ENCODE data around the gene WSB2.

Gene WSB2

DNA sequence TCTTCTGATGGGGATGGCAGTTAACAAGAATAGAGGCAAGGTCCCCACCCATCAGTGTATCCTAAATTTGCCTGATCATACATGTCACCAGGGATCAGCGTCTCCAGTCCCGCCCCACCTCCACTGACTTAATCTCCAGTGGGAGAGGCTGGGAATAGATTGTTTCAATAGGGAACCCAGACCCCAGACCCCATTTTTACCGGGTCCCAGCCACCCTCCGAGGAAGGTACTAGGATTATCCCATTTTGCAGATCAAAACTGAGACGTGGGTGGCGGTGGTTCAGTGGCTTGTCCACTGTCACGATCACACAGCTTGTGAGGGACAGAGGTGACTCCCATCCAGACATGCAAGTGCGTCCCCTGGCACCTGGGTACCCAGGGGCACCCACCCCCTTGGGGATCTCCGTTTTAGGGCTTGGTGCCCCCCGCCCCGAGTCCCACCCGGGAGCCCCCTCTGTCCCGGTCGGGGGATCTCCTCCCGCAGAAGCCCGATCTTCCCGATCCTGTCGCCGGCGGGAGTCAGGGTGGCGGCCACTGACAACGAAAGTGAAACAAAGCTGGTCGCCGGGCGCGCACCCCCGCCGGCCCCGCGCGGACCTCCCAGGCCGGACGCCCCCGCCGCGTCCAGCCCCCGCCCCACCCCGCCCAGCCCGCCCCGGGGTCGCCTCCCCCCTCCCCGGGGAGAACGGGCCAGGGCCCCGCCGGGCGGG, 523 bp downstream of the WSB2 start:
- Histone ChIP-seq H3K36me3 (ENCODE audit: control insufficient read depth in 1 of 2, insufficient read depth in 2 of 2, low read length in 2 of 2) (no peaks in the 10 kb centered on the region), H3K9me3 (ENCODE audit: control insufficient read depth in 1 of 2, low read length in 2 of 2) (no peaks in the 10 kb centered on the region), H3K27ac (ENCODE audit: low read length) (peak overlapping the region; percentile 90), H3K27me3 (ENCODE audit: low read depth, low read length) (no peaks in the 10 kb centered on the region), H3K4me3 (ENCODE audit: low read depth in 1 of 2, low read length in 2 of 2) (peak overlapping the region; percentile 63 to 65), H3K4me1 (ENCODE audit: control insufficient read depth in 1 of 2, insufficient read depth in 2 of 2, low read length in 2 of 2) (peaks cover 13 to 24% of the 10 kb centered on the region in 2 donors)

- Histone ChIP-seq H3K9me3 (ENCODE audit: control insufficient read depth in 1 of 2, low read length in 2 of 2) (no peaks in the 10 kb centered on the region), H3K27me3 (ENCODE audit: low read depth, low read length) (no peaks in the 10 kb centered on the region), H3K27ac (ENCODE audit: low read length) (peak overlapping the region; percentile 90), H3K4me1 (ENCODE audit: control insufficient read depth in 1 of 2, insufficient read depth in 2 of 2, low read length in 2 of 2) (peaks cover 13 to 24% of the 10 kb centered on the region in 2 donors), H3K36me3 (ENCODE audit: control insufficient read depth in 1 of 2, insufficient read depth in 2 of 2, low read length in 2 of 2) (no peaks in the 10 kb centered on the region), H3K4me3 (ENCODE audit: low read depth in 1 of 2, low read length in 2 of 2) (peak overlapping the region; percentile 63 to 65)
Measured at GRCh38 chr12:118059341-118060191, 1.4 kb downstream of the WSB2 start.

DNA sequence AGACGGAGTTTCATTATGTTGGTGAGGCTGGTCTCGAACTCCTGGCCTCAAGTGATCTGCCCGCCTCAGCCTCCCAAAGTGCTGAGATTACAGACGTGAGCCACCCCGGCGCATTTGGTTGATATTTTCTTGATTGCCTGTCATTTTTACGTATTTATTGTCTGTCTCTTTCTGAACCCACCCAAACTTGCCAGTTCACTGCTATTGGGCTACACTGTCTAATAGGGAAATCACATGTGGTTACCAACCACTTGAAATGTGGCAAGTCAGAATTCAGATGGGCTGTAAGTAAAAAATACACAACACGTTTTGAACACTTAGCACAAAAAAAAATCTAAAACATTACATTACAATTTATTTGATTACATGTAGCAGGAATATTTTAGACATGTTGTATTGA, 2.1 kb downstream of the WSB2 start:
- H3K9me3 ChIP-seq (ENCODE audit: control insufficient read depth in 1 of 2, low read length in 2 of 2), result no peaks in the 10 kb centered on the region
- no peak overlapping the region for H3K4me3 ChIP-seq (ENCODE audit: low read depth in 1 of 2, low read length in 2 of 2)
- no peaks in the 10 kb centered on the region for H3K36me3 ChIP-seq (ENCODE audit: control insufficient read depth in 1 of 2, insufficient read depth in 2 of 2, low read length in 2 of 2)
- peaks cover 9 to 19% of the 10 kb centered on the region in 2 donors for H3K4me1 ChIP-seq (ENCODE audit: control insufficient read depth in 1 of 2, insufficient read depth in 2 of 2, low read length in 2 of 2)
- H3K27ac ChIP-seq (ENCODE audit: low read length), result peak overlapping the region; percentile 90
- no peaks in the 10 kb centered on the region for H3K27me3 ChIP-seq (ENCODE audit: low read depth, low read length)

GRCh38 chr12:118058227-118058626, 2.8 kb downstream of the WSB2 start:
- H3K4me3 ChIP-seq (ENCODE audit: low read depth in 1 of 2, low read length in 2 of 2), result no peak overlapping the region
- H3K4me1 ChIP-seq (ENCODE audit: control insufficient read depth in 1 of 2, insufficient read depth in 2 of 2, low read length in 2 of 2), result peaks cover 14 to 17% of the 10 kb centered on the region in 2 donors
- no peaks in the 10 kb centered on the region for H3K36me3 ChIP-seq (ENCODE audit: control insufficient read depth in 1 of 2, insufficient read depth in 2 of 2, low read length in 2 of 2)
- H3K27me3 ChIP-seq (ENCODE audit: low read depth, low read length), result no peaks in the 10 kb centered on the region
- H3K9me3 ChIP-seq (ENCODE audit: control insufficient read depth in 1 of 2, low read length in 2 of 2), result no peaks in the 10 kb centered on the region
- no peak overlapping the region for H3K27ac ChIP-seq (ENCODE audit: low read length)

DNA sequence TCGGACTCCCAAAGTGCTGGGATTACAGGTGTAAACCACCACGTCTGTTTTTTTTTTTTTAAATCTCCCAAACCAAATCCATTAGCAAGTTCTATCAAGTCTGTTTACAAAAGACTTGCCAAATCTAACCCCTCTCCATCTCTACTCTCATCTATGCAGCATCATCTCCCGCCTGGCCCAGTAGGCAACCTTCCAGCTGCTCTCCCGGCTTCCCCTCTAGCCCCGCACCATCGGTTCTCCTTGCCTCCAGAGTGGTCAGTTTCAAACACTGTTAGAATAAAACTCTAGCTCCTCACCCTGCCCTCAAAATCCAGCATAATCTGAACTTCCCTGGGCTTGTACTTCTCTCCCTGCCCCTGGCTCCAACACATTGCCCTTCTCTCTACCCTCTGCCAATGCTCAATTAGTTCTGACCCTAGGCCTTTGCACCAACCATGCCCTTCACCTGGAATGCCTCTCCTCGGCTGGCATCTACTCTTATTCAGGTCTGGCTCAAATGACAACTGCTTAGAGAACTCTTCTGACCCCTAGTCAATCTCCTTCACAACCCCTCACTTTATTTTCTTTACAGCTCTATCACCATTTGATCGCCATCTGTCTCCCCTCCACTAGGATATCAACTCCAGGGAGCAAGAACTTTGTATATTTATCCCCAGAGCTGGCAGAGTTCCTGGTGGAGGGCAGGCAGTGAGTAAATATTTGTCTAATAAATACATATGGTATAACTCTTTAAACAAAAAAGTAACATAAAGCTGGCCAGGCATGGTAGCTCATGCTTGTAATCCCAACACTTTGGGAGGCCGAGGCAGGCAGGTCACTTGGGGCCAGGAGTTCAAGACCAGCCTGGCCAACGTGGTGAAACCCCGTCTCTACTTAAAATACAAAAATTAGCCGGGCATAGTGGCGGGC, 4.9 kb downstream of the WSB2 start:
- no peaks in the 10 kb centered on the region for H3K9me3 ChIP-seq (ENCODE audit: control insufficient read depth in 1 of 2, low read length in 2 of 2)
- no peak overlapping the region for H3K4me3 ChIP-seq (ENCODE audit: low read depth in 1 of 2, low read length in 2 of 2)
- peaks cover 28 to 29% of the 10 kb centered on the region in 2 donors for H3K4me1 ChIP-seq (ENCODE audit: control insufficient read depth in 1 of 2, insufficient read depth in 2 of 2, low read length in 2 of 2)
- H3K27me3 ChIP-seq (ENCODE audit: low read depth, low read length), result no peaks in the 10 kb centered on the region
- H3K27ac ChIP-seq (ENCODE audit: low read length), result no peak overlapping the region
- H3K36me3 ChIP-seq (ENCODE audit: control insufficient read depth in 1 of 2, insufficient read depth in 2 of 2, low read length in 2 of 2), result peaks cover 3 to 4% of the 10 kb centered on the region in 2 donors

DNA sequence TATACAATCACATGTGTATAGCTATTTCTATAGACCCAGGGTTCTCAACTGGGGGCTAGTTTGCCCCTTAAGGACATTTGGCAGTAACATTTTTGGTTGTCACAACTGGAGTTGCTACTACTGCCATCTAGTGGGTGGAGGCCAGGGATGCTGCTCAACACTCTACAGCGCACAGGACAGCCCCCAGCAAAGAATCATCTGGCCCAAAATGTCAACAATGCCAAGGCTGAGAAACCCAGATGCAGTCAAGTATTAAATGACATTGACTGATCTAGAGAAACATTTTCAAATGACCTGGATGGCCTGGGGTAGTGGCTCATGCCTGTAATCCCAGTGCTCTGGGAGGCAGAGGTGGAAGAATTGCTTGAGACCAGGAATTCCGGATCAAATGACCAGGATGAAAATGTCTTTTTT, 5.8 kb downstream of the WSB2 start:
- Histone ChIP-seq H3K4me3 (ENCODE audit: low read depth in 1 of 2, low read length in 2 of 2) (no peak overlapping the region), H3K9me3 (ENCODE audit: control insufficient read depth in 1 of 2, low read length in 2 of 2) (no peaks in the 10 kb centered on the region), H3K4me1 (ENCODE audit: control insufficient read depth in 1 of 2, insufficient read depth in 2 of 2, low read length in 2 of 2) (peaks cover 28 to 29% of the 10 kb centered on the region in 2 donors)

DNA sequence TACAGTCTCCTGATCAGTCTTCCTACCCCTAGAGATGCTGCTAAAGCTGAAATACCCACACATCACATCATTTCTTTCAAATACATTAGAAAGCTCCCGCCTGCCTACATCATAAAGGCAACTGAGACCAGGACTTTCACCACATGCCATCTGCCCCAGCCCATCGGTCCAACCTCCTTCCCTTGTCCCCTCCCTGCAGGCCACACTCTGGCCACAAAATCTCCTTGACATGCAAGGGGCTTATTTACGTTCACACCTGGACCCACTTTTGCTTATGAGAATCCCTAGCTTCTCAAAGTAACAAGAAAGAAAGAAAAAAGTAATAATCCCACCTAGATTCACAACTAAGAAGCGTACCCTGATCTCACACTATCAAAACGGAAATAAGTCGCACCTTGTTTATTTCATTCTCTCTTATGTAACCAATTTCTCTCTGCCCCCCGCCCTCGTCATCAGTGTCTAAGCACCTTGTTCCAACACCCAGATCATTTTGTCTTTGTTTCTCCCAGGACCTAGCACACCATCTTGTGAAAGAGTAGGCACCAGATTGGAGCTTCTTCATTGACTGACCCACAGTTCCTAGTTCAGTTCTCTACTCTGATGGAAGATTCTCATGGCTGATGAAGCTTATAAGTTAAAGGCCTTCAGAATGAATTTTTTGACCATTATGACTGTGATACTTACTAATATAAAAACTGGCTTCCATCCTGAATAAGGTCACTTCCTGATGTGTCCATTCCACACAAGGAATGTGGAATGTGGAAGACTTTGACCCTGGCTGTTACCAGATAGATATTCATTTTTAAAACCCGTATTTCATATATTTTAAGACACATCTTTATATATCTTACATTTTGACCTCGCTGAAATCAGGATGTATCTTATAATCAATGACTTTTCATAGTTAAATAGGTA, 7.7 kb downstream of the WSB2 start:
- H3K27ac ChIP-seq (ENCODE audit: low read length), result peak overlapping the region; percentile 77
- H3K9me3 ChIP-seq (ENCODE audit: control insufficient read depth in 1 of 2, low read length in 2 of 2), result no peaks in the 10 kb centered on the region
- peaks cover 10 to 22% of the 10 kb centered on the region in 2 donors for H3K36me3 ChIP-seq (ENCODE audit: control insufficient read depth in 1 of 2, insufficient read depth in 2 of 2, low read length in 2 of 2)
- peaks cover 24 to 26% of the 10 kb centered on the region in 2 donors for H3K4me1 ChIP-seq (ENCODE audit: control insufficient read depth in 1 of 2, insufficient read depth in 2 of 2, low read length in 2 of 2)
- no peaks in the 10 kb centered on the region for H3K27me3 ChIP-seq (ENCODE audit: low read depth, low read length)
- peak overlapping the region in 1 of 2 donors; percentile 4 for H3K4me3 ChIP-seq (ENCODE audit: low read depth in 1 of 2, low read length in 2 of 2)

More for the DNA sequence above, 5.8 kb downstream of the WSB2 start:
- Histone ChIP-seq H3K36me3 (ENCODE audit: control insufficient read depth in 1 of 2, insufficient read depth in 2 of 2, low read length in 2 of 2) (peaks cover 4 to 13% of the 10 kb centered on the region in 2 donors), H3K27me3 (ENCODE audit: low read depth, low read length) (no peaks in the 10 kb centered on the region), H3K27ac (ENCODE audit: low read length) (no peak overlapping the region)

DNA sequence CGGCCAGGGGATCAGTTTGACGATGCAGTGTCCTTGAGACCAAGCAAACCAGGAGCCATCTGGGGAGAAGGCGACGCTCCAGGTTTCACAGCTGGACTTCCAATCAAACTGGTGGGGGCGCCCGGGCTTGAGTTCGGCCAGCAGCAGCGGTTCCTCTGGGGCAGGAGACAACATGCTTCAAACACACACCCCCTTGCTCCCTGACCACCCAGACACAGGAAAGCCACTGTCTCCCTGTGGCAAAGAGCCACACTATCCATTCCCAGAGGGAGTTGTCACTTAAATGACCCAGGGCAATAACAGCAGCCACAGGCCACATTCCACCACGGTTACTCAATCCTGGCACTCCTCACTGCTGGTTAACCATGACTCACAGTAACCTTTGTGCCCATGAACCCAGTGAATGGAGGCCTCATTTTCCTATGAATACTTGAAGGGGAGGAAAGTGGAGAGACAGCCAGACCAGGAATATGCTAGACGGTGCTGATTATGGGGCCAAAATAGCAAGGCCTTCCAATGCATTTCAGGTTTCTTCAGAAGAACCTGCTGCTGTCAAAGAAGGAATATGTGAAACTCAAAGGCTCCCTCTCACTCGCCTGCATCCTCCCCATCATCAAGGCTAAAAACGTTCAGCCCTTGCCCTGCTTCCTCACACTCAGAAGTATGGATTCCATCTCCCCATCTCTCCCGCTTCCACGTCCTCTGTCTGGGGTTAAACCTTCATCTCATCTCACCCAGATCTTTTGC, 8.5 kb downstream of the WSB2 start:
- Histone ChIP-seq H3K36me3 (ENCODE audit: control insufficient read depth in 1 of 2, insufficient read depth in 2 of 2, low read length in 2 of 2) (peaks cover 10 to 28% of the 10 kb centered on the region in 2 donors), H3K27ac (ENCODE audit: low read length) (peak overlapping the region; percentile 77), H3K4me3 (ENCODE audit: low read depth in 1 of 2, low read length in 2 of 2) (no peak overlapping the region), H3K4me1 (ENCODE audit: control insufficient read depth in 1 of 2, insufficient read depth in 2 of 2, low read length in 2 of 2) (peaks cover 24 to 26% of the 10 kb centered on the region in 2 donors), H3K27me3 (ENCODE audit: low read depth, low read length) (no peaks in the 10 kb centered on the region), H3K9me3 (ENCODE audit: control insufficient read depth in 1 of 2, low read length in 2 of 2) (no peaks in the 10 kb centered on the region)

DNA sequence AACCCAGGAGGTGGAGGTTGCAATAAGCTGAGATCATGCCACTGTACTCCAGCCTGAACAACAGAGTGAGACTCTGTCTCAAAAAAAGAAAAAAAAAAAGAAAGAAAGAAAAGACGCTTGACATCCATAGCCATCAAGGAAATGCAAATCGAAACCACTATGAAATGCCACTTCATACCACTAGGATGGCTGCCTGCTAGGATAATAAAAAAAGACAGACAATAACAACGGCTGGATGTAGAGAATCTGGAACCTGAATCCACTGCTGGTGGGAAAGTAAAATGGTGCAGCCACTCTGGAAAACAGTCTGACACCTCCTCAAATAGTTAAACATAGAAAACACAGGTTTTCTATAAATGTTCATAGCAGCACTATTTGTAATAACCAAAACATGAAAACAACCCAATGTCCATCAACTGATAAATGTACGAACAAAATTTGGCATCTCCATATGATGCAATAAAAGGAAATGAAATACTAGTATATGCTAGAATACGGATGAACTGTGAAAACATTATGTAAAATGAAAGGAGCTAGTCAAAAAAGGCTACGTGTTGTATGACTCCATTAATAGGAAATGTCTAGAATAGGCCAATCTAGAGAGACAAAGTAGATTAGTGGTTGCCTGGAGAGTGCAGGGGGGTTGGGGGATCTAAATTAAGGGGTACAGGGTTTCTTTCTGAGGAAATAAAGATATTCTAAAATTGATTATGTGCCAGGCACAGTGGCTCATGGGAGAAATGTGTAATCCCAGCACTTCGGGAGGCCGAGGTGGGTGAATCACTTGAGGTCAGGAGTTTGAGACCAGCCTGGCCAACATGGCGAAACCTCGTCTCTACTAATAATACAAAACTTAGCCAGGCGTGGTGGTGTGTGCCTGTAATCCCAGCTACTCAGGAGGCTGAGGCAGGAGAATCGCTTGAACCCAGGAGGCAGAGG, 9.7 kb downstream of the WSB2 start:
- Histone ChIP-seq H3K27ac (ENCODE audit: low read length) (peak overlapping the region; percentile 77), H3K36me3 (ENCODE audit: control insufficient read depth in 1 of 2, insufficient read depth in 2 of 2, low read length in 2 of 2) (peaks cover 10 to 31% of the 10 kb centered on the region in 2 donors), H3K4me1 (ENCODE audit: control insufficient read depth in 1 of 2, insufficient read depth in 2 of 2, low read length in 2 of 2) (peaks cover 21 to 24% of the 10 kb centered on the region in 2 donors)

More for the DNA sequence above, 9.7 kb downstream of the WSB2 start:
- no peak overlapping the region for H3K4me3 ChIP-seq (ENCODE audit: low read depth in 1 of 2, low read length in 2 of 2)
- H3K27me3 ChIP-seq (ENCODE audit: low read depth, low read length), result no peaks in the 10 kb centered on the region
- H3K9me3 ChIP-seq (ENCODE audit: control insufficient read depth in 1 of 2, low read length in 2 of 2), result no peaks in the 10 kb centered on the region

Data from muscle layer of duodenum (tissue), 2 donors.